OCI-LY1 (cell line): ENCODE results near the gene RND1.
A peak's percentile ranks its signal among the peaks of the same experiment; 100 is the strongest.

ENCODE experiments used
- H2AFZ ChIP-seq: fragments of 200-600 bp; sonication (generic), shearing (Covaris generic); 2 replicates; pipeline ENCODE4 v1.6.0; 2014; ENCODE audit warnings: antibody characterized with exemption, mild to moderate bottlenecking, low read length
- H3F3A ChIP-seq: fragments of 200-600 bp; sonication (generic), shearing (Covaris generic); 2 replicates; pipeline ENCODE4 v1.6.0; 2014; ENCODE audit warnings: mild to moderate bottlenecking, antibody characterized with exemption, low read length, moderate library complexity; ENCODE audit not compliant: insufficient read depth
- H3K27ac ChIP-seq: fragments of 200-600 bp; sonication (generic); 2 replicates; pipeline ENCODE4 v1.5.1; 2014; ENCODE audit warnings: low read length, mixed run types, mild to moderate bottlenecking, low read depth; ENCODE audit not compliant: poor library complexity, severe bottlenecking
- H3K27me3 ChIP-seq: fragments of 200-600 bp; sonication (generic); 2 replicates; pipeline ENCODE4 v1.6.0; 2014; ENCODE audit warnings: antibody characterized with exemption, mild to moderate bottlenecking, low read length, moderate library complexity; ENCODE audit not compliant: insufficient read depth
- H3K36me3 ChIP-seq: fragments of 200-600 bp; sonication (generic); 2 replicates; pipeline ENCODE4 v1.6.1; 2014; ENCODE audit warnings: mild to moderate bottlenecking, antibody characterized with exemption, low read length, moderate library complexity, mixed read lengths; ENCODE audit not compliant: insufficient read depth
- H3K4me1 ChIP-seq: fragments of 200-600 bp; sonication (generic); 2 replicates; pipeline ENCODE4 v1.5.1; 2014; ENCODE audit warnings: mild to moderate bottlenecking, low read length, moderate library complexity; ENCODE audit not compliant: insufficient read depth, severe bottlenecking
- H3K4me2 ChIP-seq: fragments of 200-600 bp; sonication (generic), shearing (Covaris generic); 2 replicates; pipeline ENCODE4 v1.6.1; 2014; ENCODE audit warnings: low read length
- H3K4me3 ChIP-seq: fragments of 200-600 bp; sonication (generic); 2 replicates; pipeline ENCODE4 v1.5.1; 2014; ENCODE audit warnings: low read length, low read depth, mild to moderate bottlenecking, mixed read lengths; ENCODE audit not compliant: poor library complexity, severe bottlenecking
- H3K79me2 ChIP-seq: fragments of 200-600 bp; shearing (Covaris generic); 2 replicates; pipeline ENCODE4 v1.6.1; 2016; ENCODE audit warnings: mixed run types, low read length, mixed read lengths; ENCODE audit not compliant: insufficient read depth
- H3K9ac ChIP-seq: fragments of 200-600 bp; sonication (generic), shearing (Covaris generic); 2 replicates; pipeline ENCODE4 v1.6.1; 2014; ENCODE audit warnings: mild to moderate bottlenecking, low read length, mixed read lengths
- H3K9me2 ChIP-seq: fragments of 200-600 bp; sonication (generic), shearing (Covaris generic); 2 replicates; pipeline ENCODE4 v1.6.1; 2014; ENCODE audit warnings: low read depth, mild to moderate bottlenecking, low read length, mixed read lengths
- H3K9me3 ChIP-seq: fragments of 200-600 bp; shearing (Covaris generic); 2 replicates; pipeline ENCODE4 v1.6.1; 2014; ENCODE audit warnings: low read length, mixed read lengths
- H4K20me1 ChIP-seq: fragments of 200-600 bp; sonication (generic), shearing (Covaris generic); 2 replicates; pipeline ENCODE4 v1.6.0; 2016; ENCODE audit warnings: mild to moderate bottlenecking, low read length; ENCODE audit not compliant: insufficient read depth
- EZH2 ChIP-seq: fragments of 200-600 bp; sonication (generic), shearing (Covaris generic); IDR thresholded peaks from 2 replicates; pipeline ENCODE4 v1.8.0; 2017; ENCODE audit warnings: borderline replicate concordance, mixed run types, mild to moderate bottlenecking, antibody characterized with exemption, low read length, moderate library complexity, mixed read lengths
- TF ChIP-seq, protein P1 (sequence below): fragments of 200-600 bp; sonication (generic), shearing (Covaris generic); IDR thresholded peaks from 2 replicates; pipeline ENCODE4 v1.5.1; 2017; ENCODE audit warnings: mild to moderate bottlenecking, antibody characterized with exemption, low read length, moderate library complexity, mixed read lengths

Gene RND1

DNA sequence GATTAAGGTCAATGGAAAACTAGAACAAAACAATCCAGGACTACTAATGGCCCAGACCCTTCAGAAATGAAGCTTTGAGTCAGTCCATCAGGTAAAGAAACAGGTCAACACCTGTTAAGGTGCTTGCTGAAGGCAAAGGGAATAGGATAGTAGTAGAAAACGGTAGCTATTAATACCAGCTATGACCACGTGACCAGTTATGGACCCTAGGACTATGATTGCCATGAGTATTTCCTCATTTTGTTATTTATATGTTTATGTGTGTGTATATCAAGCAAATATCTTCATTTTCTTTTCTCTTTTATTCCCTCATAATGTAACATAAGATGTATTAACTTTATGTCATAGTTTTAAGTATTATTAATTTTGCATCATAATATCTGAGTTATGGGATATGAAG, 34.0 kb upstream of the RND1 start:
- TF ChIP-seq, protein P1, sequence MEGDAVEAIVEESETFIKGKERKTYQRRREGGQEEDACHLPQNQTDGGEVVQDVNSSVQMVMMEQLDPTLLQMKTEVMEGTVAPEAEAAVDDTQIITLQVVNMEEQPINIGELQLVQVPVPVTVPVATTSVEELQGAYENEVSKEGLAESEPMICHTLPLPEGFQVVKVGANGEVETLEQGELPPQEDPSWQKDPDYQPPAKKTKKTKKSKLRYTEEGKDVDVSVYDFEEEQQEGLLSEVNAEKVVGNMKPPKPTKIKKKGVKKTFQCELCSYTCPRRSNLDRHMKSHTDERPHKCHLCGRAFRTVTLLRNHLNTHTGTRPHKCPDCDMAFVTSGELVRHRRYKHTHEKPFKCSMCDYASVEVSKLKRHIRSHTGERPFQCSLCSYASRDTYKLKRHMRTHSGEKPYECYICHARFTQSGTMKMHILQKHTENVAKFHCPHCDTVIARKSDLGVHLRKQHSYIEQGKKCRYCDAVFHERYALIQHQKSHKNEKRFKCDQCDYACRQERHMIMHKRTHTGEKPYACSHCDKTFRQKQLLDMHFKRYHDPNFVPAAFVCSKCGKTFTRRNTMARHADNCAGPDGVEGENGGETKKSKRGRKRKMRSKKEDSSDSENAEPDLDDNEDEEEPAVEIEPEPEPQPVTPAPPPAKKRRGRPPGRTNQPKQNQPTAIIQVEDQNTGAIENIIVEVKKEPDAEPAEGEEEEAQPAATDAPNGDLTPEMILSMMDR, result no peak
- TF ChIP-seq EZH2, result no peak
- H3K4me2 ChIP-seq, result no peak overlapping the region

DNA sequence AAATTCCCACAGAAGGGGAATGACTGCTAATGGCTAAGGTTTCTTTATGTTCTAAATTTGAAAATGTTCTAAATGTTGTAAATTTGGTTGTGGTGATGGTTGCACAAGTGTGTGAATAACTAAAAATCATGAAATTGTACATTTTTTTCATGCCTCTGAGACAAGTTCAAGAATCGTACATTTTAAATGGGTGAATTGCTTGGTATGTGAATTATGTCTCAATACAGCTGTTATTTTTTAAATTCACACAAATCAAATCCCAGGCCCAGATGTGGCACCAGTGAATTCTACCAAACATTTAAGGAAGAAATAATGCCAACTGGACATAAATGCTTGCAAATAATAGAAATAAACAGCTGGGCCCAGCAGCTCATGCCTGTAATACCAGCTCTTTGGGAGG, 28.6 kb upstream of the RND1 start:
- Histone ChIP-seq H3K4me3 (no peak overlapping the region), H4K20me1 (no peaks in the 10 kb centered on the region)

More for the DNA sequence above, 34.0 kb upstream of the RND1 start:
- Histone ChIP-seq H3K4me3 (no peak overlapping the region), H3K9me2 (no peaks in the 10 kb centered on the region), H3F3A (no peaks in the 10 kb centered on the region), H3K79me2 (no peaks in the 10 kb centered on the region), H2AFZ (no peak overlapping the region), H3K27me3 (no peaks in the 10 kb centered on the region), H3K9ac (no peak overlapping the region), H3K4me1 (peaks cover 4% of the 10 kb centered on the region), H3K36me3 (no peaks in the 10 kb centered on the region), H4K20me1 (no peaks in the 10 kb centered on the region), H3K27ac (no peak overlapping the region), H3K9me3 (no peaks in the 10 kb centered on the region)

DNA sequence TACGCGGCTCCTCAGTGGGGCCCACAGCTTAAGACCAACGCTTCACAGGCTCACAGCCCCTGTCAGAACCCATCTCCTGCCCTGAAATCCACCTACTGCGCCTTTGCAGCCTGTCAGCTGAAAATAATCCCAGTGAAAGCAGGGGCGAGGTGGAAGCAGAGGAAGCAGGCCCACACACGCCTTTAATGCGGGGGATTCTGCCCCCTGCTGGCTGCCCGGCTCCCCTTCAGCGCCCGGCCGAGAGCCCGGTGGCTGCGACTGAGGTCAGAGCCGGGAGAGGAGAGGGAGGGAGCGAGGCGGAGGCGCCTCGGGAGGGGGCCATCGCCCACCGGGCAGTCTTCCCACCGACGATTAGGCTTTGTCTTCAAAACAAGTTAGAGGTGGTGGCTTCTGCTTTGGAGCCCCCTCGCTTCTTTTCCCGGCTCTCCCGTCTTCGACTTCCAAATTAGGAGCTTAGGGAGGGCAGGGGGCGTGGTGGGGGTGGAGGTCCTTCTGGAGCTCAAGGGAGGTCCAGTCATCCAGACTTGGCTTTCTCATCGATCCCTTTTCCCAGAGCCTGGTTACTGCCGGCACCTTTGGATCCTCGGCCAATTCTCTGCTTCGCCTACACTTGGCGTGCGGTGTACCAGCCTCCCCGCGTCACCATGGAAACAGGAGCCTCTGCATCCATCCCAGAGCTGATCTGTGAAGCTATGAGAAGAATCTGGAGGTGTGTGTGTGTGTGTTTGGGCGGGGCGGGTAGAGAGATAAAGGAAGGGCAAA, 25.2 kb upstream of the RND1 start:
- no peaks in the 10 kb centered on the region for H3K79me2 ChIP-seq
- H3K4me3 ChIP-seq, result no peak overlapping the region
- H3K36me3 ChIP-seq, result no peaks in the 10 kb centered on the region; the same call in 1 of the 2 replicates
- H3F3A ChIP-seq, result no peaks in the 10 kb centered on the region
- TF ChIP-seq, protein P1, result peak; percentile 95
- no peak for TF ChIP-seq EZH2
- H3K4me1 ChIP-seq, result no peaks in the 10 kb centered on the region
- H3K4me2 ChIP-seq, result no peak overlapping the region
- H2AFZ ChIP-seq, result no peak overlapping the region
- H3K27ac ChIP-seq, result no peak overlapping the region
- no peak overlapping the region for H3K9ac ChIP-seq
- H3K27me3 ChIP-seq, result no peaks in the 10 kb centered on the region; the same call in 1 of the 2 replicates
- no peaks in the 10 kb centered on the region for H3K9me2 ChIP-seq
- H3K9me3 ChIP-seq, result no peaks in the 10 kb centered on the region
- H4K20me1 ChIP-seq, result no peaks in the 10 kb centered on the region

More for the DNA sequence above, 28.6 kb upstream of the RND1 start:
- no peaks in the 10 kb centered on the region for H3K79me2 ChIP-seq
- no peak overlapping the region for H2AFZ ChIP-seq
- no peaks in the 10 kb centered on the region for H3K4me1 ChIP-seq
- no peaks in the 10 kb centered on the region for H3K9me2 ChIP-seq
- H3K36me3 ChIP-seq, result no peaks in the 10 kb centered on the region
- no peak overlapping the region for H3K9ac ChIP-seq
- H3K4me2 ChIP-seq, result no peak overlapping the region
- H3K27me3 ChIP-seq, result no peaks in the 10 kb centered on the region; the same call in 1 of the 2 replicates
- TF ChIP-seq, protein P1, result no peak
- no peak for TF ChIP-seq EZH2
- H3K9me3 ChIP-seq, result no peaks in the 10 kb centered on the region
- H3K27ac ChIP-seq, result no peak overlapping the region
- H3F3A ChIP-seq, result no peaks in the 10 kb centered on the region
